Stimulated activated CD4-positive, alpha-beta T cell treated with anti-CD3 and anti-CD28 coated beads, TNF-alpha, amount 100 ng/mL, for 1 hour (primary cell): ENCODE data around the gene MPST.
"Not testable (repeated sequence)": the region's sequence is repeated elsewhere in the genome, so short reads cannot be mapped to it uniquely, and the experiment has no call there.

ENCODE experiments used
- DNase-seq, 3 donors: peaks; one replicate each; pipeline ENCODE4 v3.0.0-alpha.2; 2020; ENCODE audit warnings: low read depth in 3 of 3, low spot score in 1 of 3

Gene MPST

DNA sequence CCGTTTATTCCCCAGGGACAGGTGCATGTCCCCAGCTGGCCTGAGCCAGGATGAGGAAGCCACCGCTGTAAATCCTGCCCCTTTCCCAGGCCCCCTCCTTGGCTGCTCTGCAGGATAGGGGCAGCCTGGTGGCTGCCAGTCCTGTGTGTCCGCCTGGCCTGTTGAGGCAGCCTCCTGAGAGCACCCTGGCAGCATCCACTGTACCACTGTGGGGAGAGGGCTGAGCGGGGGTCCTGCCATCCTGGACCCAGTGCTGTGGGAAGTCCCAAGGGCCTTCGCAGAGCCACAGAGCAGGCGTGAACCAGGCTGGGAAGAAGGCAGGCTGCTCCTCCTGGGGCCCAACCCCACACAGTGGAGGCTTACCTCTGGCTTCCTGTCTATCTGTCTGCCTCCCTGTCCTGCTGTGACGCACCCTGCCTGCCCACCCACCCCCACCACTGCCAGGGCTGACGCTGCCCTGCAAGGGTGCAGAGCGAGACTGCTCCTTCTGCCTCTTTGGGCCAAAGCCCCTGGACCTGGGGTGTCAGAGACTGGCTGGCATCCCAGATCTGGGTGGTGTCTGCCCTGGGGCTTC lies 40.4 kb downstream of the MPST start:
- DNase-seq, result no peak

DNA sequence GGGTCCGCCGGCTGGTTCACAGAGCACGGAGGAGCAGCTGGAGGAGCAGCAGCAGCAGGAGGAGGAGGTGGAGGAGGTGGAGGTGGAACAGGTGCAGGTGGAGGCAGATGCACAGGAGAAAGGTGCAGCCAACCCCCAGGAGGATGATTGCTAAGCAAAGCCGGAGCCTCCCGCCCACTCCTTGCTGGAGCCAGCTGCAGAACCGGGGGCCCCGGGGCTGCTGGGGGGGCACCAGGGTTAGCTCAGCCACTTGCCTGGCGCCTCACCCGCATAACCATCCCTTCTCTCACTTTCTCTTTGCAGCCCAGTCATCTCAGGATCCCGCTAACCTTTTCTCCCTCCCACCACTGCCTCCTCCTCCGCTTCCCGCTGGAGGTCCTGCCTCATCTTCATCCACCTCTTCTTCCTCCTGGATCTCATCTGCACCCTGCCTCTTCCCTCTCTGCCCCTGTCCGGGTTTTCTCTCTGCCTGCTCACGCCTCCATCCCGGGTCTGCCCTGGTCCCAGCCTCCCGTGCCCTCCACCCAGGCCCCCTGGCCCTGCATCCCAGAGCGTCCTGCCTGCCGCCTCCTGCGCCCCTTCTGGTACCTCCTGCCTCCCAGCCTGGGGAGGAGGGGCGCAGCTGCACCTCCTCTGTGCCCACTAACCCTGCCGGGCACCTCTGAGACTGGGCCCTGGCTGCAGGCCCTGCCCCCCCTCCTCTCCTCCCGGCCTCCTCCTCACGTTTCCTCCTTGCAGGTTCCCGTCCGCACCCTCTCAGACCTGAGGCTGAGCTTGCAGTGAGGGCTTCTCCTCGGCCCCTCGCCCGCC lies 41.5 kb downstream of the MPST start:
- DNase-seq, result no peak

DNA sequence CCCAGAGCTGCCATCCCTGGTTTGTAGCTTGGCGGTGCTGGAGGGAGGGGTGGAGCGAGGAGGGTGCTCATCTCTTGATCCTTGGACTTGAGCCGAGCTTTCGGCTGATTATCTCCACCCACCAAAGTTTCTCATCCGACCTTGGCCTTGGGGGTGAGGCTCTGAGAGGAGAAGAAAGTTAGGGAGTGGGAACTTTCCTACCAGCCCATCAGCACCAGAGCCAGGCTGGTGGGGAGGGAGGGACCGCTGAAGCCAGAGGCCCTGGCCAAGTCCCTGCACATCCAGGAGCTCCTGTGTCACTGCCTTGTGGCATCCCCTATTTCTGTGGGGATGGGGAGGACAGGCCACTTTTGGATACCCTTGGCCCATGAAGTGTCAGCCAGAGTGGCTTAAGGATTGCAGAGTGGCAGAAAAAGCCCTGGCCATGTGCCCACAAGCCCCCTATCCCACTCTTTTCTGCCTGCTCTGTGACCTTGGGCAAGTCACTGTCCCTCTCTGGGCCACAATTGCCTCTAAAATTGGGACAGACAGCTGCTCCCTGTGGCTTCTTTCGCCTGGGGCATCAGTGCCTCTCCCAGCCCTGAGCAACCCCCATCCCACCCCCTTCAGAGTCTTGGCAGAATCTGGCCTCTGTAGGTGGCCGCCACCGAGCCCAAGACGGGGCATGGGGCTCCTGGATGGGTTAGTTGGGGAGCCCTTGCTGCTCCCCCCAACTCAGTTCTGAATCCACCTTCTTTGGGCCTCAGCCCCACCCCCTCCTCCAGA lies 42.3 kb downstream of the MPST start:
- DNase-seq, result no peak

DNA sequence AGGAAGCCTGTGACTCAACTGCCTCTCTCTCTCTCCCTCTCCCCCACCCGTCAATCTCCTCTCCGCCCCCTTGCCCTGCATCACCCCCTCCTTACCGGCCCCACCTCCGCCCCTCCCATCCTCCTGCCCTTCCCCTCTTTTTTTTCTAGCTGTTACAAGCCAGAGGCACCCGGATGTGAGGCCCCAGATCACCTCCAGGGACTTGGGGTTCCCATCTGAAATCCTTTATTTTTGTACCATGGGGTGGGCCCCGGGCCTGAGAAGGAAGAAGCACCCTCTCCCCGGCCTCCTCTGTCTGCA lies 42.8 kb downstream of the MPST start:
- no peak for DNase-seq

DNA sequence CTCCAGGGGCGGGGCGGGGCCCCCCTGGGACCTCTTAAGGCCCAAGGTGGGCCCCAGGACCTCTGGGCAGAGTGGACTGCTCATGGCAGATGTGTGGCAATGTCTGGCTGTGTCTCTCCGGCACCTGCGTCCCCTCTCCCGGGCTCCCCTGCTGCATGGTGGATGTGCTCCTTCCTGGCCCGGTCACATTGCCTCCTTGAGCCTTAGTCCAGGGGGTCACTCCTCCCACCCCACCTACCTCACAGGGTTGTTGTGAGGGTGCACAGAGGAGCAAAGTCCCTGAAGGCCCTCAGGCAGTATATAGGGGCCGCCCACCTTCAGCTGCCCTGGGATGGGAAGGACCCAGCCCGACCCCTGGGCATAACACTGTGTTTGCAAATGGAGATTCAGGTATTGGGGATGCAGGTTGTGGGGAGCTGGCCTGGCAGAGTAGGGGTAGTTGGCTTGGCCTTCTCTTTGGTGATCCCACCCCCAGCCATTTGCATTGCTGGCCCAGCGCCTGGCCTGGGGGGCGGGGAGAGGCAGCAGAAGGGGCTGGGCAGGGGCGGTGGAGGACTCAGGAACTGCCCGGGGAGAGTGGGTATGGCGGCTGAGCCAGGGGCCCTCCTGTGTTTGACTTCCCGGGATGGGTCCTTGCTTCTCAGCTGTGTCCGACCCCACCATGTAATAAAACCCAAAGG lies 43.3 kb downstream of the MPST start:
- DNase-seq, result no peak

DNA sequence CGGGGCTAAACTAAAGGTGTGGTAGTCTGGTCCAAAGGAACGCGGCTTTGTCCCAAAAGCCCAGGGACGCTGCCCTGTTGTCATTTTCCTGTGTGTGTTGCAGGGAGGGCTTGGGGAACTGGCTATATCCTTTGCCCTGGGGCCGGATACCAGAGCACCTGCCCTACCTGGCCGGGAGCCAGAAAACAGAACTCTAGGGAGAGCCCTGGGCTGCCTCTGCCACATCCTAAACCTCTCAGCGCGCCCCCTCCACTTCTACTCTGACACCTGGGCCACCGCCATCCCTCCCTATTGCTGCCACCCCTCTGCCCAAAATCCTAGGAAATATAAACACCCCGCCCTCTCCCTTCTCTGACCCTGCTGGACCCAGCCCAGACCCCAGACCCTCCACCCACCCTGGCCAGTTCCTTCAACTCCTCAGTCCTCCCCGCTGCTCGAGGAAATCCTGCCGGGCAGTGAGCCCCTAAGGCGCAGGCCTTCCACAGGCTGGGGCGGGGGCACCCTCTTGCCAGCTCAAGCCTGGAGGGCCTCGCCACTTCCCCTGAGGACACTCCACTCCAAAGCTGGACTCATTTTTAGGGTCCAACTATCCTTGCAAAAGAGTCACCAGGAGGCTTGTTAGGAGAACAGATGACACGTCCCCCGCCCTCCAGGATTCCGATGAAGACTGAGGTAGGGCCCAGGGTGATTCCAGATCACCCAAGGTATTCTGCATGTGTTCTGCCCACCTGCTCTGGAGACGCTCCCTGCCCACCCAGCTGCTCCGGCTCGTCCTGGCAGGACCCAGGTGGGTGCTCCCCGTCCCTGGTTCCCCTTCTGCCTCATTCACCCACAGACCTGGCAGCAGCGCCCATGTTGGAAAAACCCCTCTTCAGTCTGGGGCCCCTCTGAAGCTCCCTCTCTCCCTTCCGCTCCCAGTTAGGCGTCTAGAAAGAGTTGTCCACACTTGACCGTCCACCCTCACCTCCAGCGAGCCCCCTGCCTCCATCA lies 44.2 kb downstream of the MPST start:
- no peak for DNase-seq

DNA sequence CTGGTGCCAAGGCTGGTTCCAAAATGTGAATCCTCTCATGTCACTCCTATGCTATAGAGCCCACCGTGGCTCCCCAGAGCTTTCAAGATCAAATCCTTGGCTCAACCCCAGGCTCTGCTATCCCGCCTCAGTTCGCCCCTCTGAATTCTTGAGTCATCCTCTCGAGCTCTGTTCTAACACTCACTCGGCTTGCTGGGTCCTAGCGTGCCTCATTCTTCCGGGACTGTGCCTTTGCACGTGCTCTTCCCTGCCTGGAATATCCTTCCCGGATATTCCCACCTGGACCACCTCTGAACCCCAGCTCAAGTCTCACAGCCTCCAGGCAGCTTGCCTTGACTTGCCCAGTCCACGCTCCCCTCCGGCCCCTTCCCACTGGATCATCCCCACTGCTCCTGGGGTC lies 45.0 kb downstream of the MPST start:
- DNase-seq, result no peak

DNA sequence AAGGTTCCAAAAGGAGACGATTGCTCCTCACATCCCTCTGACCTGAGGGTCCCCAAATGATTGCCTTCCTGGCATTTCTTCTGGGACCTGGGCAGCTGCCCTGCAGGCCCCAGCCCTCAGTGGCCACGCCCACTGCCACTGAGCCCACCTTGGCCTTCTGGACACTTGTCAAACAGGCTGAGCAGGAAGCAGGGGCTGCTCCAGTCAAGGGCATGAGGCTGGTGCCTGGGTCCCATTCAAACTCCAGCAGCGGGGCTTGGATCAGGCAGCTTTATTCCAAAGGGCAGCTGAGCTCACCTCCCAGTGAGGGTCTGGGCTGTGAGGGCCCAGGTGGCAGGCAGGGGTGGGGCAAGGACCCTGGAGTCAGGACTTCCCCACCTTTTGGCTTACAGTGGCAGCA lies 45.6 kb downstream of the MPST start:
- DNase-seq, result no peak

DNA sequence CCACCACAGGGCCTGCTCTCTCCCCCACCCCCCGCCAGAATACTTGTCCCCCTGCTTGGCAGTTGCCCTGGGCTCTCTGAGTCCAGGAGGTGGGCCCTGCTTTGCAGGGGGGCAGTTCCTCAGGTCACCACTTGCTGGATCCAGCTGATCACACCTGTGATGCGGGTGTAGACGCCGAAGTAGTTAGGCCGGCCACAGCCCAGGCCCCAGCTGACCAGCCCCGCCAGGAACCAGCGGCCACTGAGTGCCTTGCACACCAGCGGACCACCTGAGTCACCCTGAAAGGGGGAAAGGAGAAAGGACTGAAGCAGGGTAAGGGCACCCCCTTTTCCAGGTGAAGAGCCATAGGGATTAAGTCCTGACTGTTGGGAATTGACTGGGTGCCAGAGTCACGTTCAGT lies 46.4 kb downstream of the MPST start:
- DNase-seq, result no peak

DNA sequence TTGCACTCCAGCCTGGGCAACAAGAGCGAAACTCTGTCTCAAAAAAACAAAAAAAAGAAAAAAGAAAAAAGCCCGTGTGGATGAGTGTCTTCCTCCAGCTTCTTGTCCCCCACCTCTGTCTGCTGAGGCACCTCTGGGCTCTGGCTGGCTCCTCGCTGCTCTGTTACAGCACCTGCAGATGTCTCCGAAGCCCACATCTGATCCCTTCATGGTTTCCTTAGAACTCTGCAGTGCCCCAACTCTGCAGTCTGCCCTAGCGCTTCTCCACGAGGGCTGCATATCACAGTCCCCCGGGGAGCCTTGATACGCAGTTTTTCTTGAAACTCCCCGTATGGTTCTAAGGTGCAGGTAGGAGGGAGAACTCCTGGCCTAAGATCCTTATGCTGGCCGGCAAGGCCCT lies 47.9 kb downstream of the MPST start:
- no peak for DNase-seq

DNA sequence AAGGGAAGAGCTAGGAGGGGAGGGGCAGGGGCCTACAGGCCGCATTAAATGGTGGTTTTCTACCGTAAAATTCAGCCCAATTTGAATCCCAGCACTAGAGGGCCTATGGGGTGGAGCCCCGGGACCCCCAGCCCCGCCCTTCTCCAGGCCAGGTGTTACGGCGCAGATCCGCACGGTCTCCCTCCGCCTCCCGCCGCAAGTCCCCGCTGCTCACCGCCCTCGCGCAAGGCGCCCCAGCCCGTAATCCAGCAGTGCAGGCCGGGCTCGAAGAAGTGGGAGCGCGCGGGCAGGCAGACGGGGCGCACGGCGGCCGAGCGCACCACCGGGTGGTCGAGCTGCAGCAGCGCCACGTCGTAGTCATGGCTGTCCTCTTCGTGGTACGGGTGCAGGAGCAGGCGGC lies 49.3 kb downstream of the MPST start:
- no peak for DNase-seq

DNA sequence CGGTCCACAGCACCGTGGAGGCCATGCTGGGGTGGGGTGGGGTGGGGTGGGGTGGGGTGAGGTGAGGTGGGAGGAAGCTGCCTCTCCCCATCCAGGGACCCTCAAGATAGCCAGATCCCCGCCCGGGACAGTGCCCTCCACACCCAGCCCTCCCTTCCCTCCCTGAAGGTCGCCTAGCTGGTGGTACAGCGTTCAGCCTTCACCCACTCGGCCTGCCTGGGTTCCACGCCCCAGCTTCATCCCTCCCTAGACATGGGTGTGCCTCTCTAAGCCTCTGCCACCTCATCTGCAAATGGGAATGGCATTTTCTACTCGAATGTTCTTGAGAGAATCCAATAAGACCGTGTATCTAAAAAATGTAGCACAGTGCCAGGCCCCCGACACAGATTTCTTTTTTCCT lies 49.8 kb downstream of the MPST start:
- DNase-seq, result no peak

DNA sequence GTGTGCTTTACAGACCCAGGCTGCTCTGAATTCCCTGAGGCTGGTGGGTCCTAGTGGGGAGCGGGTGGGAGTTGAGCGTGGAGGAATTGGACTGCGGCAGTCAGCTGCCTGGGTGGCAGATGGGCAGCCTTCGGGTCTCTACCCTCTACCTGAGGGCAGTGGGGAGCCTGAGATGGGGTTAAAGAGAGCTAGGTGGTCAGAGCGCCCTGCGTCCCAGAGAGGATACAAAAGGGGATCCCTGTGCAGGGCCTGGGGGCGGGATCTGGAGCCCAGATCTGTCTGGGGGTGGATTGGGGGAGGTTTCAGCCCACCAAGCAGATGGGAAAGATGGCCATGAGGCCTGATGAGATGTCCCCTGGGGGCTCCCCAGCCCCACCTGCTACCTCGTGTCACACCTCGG lies 50.2 kb downstream of the MPST start:
- no peak for DNase-seq

DNA sequence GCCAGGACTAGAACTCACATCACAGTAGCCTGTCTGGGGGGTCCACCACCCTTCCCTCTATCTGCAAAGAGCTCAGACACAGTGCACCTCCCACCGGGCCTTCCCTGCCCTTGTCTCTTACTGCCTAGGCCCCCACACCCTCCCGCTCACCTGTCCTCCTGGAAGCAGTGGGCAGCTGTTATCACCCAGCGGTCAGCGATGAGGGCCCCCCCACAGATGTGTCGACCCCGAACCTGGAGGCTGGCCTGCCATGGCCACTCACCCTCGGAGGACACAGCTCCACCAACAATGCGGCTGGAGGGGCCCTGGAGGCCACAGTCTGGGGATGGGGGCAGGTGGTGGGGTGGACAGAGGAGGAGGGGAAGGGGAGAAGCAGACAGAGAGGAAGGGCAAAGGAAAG lies 50.8 kb downstream of the MPST start:
- no peak for DNase-seq

DNA sequence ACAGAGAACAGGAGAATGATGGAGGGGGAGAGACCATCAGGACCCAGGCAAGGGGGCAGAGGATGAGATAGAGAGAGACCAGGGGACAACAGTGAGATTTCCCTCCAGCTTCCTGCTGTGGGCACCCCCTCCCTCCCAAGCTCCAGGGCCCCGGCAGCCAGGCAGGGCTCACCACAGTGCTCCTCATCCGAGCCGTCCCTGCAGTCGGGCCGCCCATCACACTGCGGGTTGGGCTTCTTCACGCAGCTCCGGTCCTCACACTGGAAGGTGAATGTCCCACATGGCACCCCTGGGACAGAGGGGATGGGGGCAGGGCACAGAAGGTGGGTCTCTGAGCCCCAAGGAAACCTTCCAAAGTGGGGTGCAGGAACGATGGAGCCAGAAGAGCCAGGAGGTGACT lies 51.2 kb downstream of the MPST start:
- no peak for DNase-seq

DNA sequence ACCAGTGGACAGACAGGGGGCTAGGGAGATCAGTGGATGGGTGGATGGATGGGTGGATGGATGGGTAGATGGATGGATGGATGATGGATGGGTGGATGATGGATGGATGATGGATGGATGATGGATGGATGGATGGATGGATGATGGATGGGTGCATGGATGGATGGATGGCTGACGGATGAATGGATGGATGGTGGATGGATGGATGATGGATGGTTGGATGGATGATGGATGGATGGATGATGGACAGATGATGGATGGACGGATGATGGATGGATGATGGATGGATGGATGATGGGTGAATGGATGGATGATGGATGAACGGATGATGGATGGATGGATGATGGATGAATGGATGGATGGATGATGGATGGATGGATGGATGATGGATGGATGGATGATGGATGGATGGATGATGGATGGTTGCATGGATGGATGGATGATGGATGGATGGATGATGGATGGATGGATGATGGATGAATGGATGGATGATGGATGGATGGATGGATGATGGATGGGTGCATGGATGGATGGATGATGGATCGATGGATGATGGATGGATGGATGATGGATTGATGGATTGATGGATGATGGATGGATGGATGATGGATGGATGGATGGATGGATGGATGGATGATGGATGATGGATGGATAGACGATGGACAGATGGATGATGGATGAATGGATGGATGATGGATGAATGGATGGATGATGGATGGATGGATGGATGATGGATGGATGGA lies 52.5 kb downstream of the MPST start:
- not testable (repeated sequence) for DNase-seq

DNA sequence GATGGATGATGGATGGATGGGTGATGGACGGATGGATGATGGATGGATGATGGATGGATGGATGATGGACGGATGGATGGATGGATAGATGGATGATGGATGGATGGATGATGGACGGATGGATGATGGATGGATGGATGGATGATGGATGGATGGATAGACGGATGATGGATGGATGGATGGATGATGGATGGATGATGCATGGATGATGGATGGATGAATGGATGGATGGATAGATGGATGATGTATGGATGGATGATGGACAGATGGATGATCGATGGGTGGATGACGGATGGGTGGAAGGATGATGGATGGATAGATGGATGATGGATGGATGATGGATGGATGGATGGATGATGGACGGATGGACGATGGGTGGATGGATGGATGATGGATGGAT lies 53.1 kb downstream of the MPST start:
- no peak for DNase-seq

DNA sequence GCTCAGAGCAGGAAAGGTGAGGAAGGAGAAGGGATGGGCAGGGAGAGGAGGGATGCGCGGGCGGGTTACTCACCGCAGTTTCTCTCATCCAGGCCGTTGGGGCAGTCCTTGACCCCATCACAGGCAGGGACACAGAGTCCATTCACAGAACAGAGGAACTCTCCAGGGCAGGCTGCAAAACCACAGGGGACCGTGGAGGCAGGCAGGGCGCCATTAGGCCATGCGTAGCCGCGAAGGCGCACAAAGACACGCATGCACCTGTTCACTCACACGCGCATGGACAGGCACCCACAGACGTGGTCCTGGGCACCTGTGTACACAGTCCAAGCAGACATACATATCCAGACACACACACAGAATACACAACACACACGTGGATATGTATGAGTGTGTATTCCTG lies 55.0 kb downstream of the MPST start:
- no peak for DNase-seq

DNA sequence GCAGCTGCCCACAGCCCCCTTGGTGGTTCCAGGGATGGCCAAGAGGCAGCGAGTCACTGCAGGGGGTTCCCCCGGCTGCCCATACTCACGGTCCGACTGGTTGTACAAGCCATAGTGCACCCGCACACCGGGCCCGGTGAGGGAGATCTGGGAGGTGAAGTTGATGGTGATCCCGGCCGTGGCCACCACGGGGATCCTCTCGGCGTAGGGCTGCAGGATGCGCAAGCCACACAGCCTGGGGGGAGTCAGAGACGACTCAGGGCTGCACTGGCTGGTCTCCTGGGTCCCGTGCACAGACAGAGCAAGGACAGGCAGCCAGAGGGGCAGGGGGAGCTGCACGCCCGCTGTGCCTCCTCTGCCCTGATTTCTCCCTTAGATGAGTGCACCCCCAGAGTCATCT lies 55.5 kb downstream of the MPST start:
- no peak for DNase-seq

DNA sequence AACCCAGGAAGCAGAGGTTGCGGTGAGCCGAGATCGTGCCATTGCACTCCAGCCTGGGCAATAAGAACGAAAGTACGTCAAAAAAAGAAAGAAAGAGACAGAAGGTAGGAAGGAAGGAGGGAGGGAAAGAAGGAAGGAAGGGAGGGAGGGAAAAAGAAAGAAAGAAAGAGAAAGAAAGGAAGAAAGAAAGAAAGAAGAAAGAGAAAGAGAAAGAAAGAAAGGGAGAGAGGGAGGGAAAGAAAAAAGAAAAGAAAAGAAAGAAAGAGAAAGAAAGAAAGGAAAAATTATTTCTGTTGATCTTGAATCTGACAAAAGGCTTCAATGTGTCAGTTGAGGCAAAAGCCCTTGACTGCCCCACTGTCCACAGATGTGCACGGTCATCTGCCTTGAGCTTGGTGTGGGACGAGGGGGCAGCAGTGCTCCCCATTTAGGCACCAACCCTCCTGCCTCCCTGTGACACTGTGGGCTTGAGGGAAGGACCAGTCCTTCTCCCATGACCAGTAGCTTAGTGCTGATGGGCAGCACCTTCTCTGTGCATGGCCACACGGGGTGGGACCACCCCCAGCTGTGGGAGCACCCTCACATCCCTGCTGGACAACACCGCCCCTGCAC lies 56.4 kb downstream of the MPST start:
- DNase-seq, result no peak
